ENCODE measurements around the gene MAN2A2.

The MAN2A2 gene

DNA sequence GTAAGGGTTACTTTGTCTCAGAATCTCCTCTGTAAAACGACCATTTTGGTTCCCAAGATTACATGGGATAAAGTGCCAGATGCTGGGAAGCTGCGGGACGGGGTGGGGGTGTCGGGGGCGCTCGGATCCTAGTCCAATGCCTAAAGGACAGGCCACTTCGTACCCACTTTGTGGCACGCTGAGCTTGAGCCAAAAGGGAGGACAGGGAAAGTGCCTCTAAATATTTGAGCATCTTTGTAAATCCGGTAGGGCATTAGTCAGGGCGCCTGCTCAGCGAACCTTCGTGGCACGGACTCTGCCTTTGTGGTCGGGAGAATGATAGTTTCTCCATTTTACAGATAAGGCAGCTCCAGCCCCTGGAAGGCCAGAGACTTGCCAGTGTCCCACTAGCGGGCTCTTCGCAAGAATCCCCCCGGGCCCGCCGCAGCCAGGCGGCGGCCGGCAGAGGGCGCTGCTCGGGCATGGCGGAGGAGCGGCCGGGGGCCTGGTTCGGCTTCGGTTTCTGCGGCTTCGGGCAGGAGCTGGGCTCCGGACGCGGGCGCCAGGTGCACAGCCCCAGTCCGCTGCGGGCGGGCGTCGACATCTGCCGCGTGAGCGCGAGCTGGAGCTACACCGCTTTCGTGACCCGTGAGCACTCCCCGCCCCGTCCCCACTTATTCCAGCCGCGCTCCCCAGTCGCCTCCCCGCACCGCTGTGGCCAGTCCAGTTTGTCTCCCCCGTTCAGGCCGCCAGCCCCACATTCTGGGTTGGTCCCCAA, 53.4 kb downstream of the MAN2A2 start:
- Histone ChIP-seq H3K79me2 (ENCODE audit: control insufficient read depth, low read length) (peaks cover 31% of the 10 kb centered on the region), H3F3A (ENCODE audit: control insufficient read depth, insufficient read depth) (0 out of 2 replicates have a peak, but pooled peaks cover 3% of the 10 kb centered on the region), H3K9me2 (replicated peaks; ENCODE audit: control insufficient read depth, low read length) (no peaks in the 10 kb centered on the region), H4K20me1 (ENCODE audit: control insufficient read depth, insufficient read depth, low read depth, low read length) (no peaks in the 10 kb centered on the region), H3K27ac (ENCODE audit: low read depth, low read length) (peak overlapping the region; percentile 89), H3K9me3 (ENCODE audit: control insufficient read depth, insufficient read depth, low read length) (no peaks in the 10 kb centered on the region), H3K4me3 (ENCODE audit: low read length) (peak overlapping the region; percentile 80), H3K4me2 (ENCODE audit: low read length) (peak overlapping the region; percentile 87), H3K36me3 (ENCODE audit: control insufficient read depth, low read length) (peaks cover 69% of the 10 kb centered on the region), H3K27me3 (ENCODE audit: control insufficient read depth, low read length) (no peaks in the 10 kb centered on the region), H3K4me1 (ENCODE audit: control insufficient read depth, low read length) (peaks cover 24% of the 10 kb centered on the region)
- TF ChIP-seq, protein P1, sequence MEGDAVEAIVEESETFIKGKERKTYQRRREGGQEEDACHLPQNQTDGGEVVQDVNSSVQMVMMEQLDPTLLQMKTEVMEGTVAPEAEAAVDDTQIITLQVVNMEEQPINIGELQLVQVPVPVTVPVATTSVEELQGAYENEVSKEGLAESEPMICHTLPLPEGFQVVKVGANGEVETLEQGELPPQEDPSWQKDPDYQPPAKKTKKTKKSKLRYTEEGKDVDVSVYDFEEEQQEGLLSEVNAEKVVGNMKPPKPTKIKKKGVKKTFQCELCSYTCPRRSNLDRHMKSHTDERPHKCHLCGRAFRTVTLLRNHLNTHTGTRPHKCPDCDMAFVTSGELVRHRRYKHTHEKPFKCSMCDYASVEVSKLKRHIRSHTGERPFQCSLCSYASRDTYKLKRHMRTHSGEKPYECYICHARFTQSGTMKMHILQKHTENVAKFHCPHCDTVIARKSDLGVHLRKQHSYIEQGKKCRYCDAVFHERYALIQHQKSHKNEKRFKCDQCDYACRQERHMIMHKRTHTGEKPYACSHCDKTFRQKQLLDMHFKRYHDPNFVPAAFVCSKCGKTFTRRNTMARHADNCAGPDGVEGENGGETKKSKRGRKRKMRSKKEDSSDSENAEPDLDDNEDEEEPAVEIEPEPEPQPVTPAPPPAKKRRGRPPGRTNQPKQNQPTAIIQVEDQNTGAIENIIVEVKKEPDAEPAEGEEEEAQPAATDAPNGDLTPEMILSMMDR (IDR thresholded peaks at IDR 0.05; ENCODE audit: low read depth, low read length, poor library complexity, severe bottlenecking) = peak; percentile 72
- no peak for TF ChIP-seq EZH2phosphoT487 (IDR thresholded peaks at IDR 0.05; ENCODE audit: borderline replicate concordance, low read length)

DNA sequence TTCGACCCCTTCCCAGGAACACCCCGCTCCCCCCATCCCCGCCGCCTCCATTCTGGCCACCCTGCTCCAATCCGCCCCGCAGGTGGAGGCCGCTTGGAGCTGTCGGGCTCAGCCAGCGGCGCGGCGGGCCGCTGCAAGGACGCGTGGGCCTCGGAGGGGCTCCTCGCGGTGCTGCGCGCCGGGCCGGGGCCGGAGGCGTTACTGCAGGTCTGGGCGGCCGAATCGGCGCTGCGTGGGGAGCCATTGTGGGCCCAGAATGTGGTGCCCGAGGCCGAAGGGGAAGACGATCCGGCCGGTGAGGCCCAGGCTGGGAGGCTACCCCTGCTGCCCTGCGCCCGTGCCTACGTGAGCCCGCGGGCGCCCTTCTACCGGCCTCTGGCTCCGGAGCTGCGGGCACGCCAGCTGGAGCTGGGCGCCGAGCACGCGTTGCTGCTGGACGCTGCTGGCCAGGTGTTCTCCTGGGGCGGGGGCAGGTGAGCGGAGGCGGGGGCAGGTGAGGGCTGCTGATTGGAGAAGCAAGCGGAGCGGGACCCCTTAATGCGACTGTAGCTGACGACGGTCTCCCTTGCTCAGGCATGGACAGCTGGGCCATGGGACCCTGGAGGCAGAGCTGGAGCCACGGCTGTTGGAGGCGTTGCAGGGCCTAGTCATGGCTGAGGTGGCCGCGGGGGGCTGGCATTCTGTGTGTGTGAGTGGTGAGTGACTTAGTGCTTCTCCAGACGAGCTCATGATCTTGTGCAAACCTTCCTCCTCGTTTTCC, 54.1 kb downstream of the MAN2A2 start:
- Histone ChIP-seq H3K79me2 (ENCODE audit: control insufficient read depth, low read length) (peaks cover 33% of the 10 kb centered on the region), H3F3A (ENCODE audit: control insufficient read depth, insufficient read depth) (peaks cover 5% of the 10 kb centered on the region), H3K4me2 (ENCODE audit: low read length) (peak overlapping the region; percentile 87), H3K4me1 (ENCODE audit: control insufficient read depth, low read length) (peaks cover 24% of the 10 kb centered on the region), H3K36me3 (ENCODE audit: control insufficient read depth, low read length) (peaks cover 71% of the 10 kb centered on the region), H3K4me3 (ENCODE audit: low read length) (peak overlapping the region; percentile 80), H4K20me1 (ENCODE audit: control insufficient read depth, insufficient read depth, low read depth, low read length) (0 out of 2 replicates have a peak, but pooled peaks cover under 1% of the 10 kb centered on the region), H3K27ac (ENCODE audit: low read depth, low read length) (no peak overlapping the region), H3K9me2 (replicated peaks; ENCODE audit: control insufficient read depth, low read length) (no peaks in the 10 kb centered on the region), H3K27me3 (ENCODE audit: control insufficient read depth, low read length) (no peaks in the 10 kb centered on the region), H3K9me3 (ENCODE audit: control insufficient read depth, insufficient read depth, low read length) (no peaks in the 10 kb centered on the region)
- no peak for TF ChIP-seq EZH2phosphoT487 (IDR thresholded peaks at IDR 0.05; ENCODE audit: borderline replicate concordance, low read length)
- TF ChIP-seq, protein P1 (IDR thresholded peaks at IDR 0.05; ENCODE audit: low read depth, low read length, poor library complexity, severe bottlenecking) = no peak

DNA sequence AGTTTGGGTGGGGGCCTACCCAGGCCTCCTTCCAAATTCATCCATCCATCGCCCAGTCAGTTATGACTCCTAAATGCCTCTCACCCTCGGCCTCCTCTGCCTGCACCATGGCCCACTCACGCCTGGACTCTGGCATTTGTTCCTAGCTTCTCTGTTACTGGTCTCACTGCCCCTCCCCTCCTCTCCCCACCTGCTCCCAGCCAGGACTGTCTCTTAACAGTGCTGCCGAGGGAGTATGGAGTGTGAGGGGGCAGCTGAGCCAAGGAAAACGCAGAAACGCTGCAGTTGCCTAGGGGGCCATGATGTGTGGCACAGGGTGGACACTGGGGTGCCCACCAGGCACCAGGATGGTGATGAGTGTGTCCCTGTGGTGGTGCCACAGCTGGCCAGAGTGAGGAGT, 54.7 kb downstream of the MAN2A2 start:
- peaks cover 73% of the 10 kb centered on the region for H3K36me3 ChIP-seq (ENCODE audit: control insufficient read depth, low read length)
- TF ChIP-seq, protein P1 (IDR thresholded peaks at IDR 0.05; ENCODE audit: low read depth, low read length, poor library complexity, severe bottlenecking) = no peak
- TF ChIP-seq EZH2phosphoT487 (IDR thresholded peaks at IDR 0.05; ENCODE audit: borderline replicate concordance, low read length) = no peak
- no peak overlapping the region for H3K27ac ChIP-seq (ENCODE audit: low read depth, low read length)
- H3K27me3 ChIP-seq (ENCODE audit: control insufficient read depth, low read length) = no peaks in the 10 kb centered on the region
- peaks cover 36% of the 10 kb centered on the region for H3K79me2 ChIP-seq (ENCODE audit: control insufficient read depth, low read length)
- no peak overlapping the region for H3K4me3 ChIP-seq (ENCODE audit: low read length)
- peaks cover 10% of the 10 kb centered on the region for H3F3A ChIP-seq (ENCODE audit: control insufficient read depth, insufficient read depth)
- no peaks in the 10 kb centered on the region for H3K9me3 ChIP-seq (ENCODE audit: control insufficient read depth, insufficient read depth, low read length)
- H3K4me1 ChIP-seq (ENCODE audit: control insufficient read depth, low read length) = peaks cover 24% of the 10 kb centered on the region
- peak overlapping the region; percentile 87; the same call in 1 of the 2 replicates for H3K4me2 ChIP-seq (ENCODE audit: low read length)
- H4K20me1 ChIP-seq (ENCODE audit: control insufficient read depth, insufficient read depth, low read depth, low read length) = 0 out of 2 replicates have a peak, but pooled peaks cover 4% of the 10 kb centered on the region
- H3K9me2 ChIP-seq (replicated peaks; ENCODE audit: control insufficient read depth, low read length) = no peaks in the 10 kb centered on the region

All from DOHH2 (cell line).